HG03354 (cell line): ENCODE results near the gene NPC1.
"Not testable (repeated sequence)": the region's sequence is repeated elsewhere in the genome, so short reads cannot be mapped to it uniquely, and the experiment has no call there.

ENCODE experiments used
- ATAC-seq: cut with Tn5 transposase; IDR thresholded peaks from one replicate; pipeline ENCODE4 v1.9.1; 2021; ENCODE audit warnings: mild to moderate bottlenecking; ENCODE audit not compliant: unreplicated experiment, poor library complexity, severe bottlenecking

The NPC1 gene

DNA sequence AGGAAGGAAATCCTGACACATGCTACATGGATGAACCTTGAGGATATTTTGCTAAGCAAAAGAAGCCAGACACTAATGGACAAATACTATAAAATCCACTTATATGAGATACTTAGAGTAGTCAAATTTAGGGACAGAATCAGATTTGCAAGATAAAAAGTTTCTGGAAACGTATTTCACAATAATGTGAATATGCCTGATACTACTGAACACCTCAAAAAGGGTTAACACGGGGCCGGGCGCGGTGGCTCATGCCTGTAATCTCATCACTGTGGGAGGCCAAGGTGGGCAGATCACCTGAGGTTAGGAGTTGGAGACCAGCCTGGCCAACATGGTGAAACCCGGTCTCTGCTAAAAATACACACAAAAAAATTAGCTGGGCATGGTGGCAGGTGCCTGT lies 84.7 kb downstream of the NPC1 start:
- ATAC-seq = no peak

DNA sequence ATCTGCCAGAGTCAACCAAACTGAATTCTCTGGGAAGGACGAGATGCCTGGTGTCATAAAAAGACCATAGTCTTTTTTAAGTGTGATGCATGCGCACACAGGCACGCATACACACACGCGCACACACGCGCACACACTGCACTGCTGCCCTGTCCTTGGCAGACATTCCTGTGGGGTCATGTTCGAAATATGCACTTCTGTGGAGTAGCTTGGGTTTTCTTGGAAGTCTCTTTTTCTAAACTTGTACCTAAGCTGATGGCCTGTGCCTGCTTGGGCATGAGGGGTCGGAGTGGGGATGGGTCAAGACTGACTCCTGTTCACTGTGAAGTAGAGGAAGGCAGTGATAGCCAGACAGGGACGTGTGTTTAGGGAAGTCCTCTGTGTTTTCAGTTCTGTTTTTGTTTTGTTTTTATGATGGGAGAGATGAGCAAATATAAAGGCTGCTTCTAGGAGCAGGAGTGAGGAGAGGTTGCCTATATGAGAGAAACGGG lies 87.0 kb downstream of the NPC1 start:
- ATAC-seq = no peak

DNA sequence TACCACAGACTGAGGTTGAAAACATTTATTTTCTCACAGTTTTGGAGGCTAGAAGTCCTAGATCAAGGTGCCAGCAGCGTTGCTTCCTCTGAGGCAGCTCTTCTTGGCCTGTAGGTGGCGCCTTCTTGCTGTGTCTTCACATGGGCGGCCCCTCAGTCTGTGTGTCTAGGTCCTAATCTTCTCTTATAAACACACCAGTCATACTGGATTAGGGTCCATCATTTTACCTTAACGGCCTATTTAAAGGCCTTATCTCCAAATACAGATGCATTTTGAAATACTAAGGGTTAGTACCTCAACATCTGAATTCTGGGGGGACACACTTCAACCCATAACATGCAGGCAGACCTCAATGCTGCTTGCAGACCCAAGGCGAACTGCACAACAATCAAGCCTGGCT lies 87.4 kb downstream of the NPC1 start:
- peak; percentile 46 for ATAC-seq

DNA sequence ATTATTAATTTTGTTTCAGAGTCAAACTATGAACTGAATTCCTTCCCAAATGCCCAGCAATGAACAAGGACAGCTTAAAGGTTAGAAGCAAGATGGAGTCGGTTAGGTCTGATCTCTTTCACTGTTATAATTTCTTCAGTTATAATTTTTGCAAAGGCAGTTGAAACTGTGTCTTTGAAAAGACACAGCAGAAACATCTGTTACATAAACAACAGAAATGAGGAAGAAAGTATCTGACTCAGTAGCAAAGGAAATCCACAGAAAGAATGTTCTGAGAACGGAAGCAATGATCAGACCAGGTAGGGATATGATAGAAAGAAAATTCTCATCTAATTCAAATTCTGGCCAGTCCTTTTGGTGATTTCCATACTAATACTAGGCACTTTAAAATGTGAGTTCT lies 88.2 kb downstream of the NPC1 start:
- ATAC-seq = no peak

DNA sequence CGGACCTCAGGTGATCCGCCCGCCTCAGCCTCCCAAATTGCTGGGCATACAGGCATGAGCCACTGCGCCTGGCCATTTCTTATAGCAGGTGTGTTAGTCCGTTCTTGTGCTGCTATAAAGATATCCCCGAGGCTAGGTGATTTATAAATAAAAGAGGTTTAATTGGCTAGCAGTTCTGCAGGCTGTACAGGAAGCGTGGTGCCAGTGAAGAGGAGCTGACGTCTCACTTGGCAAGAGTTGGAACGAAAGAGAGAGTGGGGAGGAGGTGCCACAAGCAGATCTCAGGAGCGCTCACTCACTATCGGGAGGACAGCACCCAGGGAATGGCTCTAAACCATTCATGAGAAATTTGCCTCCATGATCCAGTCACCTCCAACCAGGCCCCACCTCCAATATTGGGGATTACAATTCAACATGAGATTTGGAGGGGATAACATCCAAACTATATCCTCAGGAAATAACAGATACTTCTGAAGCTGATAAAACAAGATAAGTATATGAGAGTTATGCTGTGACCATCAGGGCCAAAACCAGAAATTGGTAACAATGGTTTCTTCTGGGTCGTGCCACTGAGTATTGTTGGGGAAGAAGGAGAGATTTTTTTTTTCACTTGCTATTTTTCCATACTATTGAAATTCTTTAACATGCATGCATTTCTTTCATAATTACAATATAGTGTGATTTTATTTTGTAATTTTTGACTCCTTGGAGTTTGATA lies 90.4 kb downstream of the NPC1 start:
- ATAC-seq = no peak

DNA sequence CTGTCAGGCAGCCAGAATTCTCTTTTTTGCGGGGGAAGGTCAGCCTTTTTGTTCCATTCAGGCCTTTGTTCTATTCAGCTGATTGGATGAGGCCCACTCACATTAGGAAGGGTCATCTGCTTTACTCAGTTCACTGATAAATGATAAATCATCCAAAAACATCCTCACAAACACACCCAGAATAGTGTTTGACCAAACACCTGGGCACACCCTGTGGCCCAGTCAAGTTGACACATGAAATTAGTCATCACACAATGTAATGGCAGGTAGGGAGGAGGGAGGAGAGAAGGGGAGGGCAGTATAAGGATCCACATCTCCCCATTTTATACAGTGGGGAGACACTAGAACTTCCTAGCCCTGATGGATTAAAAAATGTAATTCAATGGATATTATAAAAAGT lies 91.3 kb downstream of the NPC1 start:
- no peak for ATAC-seq

DNA sequence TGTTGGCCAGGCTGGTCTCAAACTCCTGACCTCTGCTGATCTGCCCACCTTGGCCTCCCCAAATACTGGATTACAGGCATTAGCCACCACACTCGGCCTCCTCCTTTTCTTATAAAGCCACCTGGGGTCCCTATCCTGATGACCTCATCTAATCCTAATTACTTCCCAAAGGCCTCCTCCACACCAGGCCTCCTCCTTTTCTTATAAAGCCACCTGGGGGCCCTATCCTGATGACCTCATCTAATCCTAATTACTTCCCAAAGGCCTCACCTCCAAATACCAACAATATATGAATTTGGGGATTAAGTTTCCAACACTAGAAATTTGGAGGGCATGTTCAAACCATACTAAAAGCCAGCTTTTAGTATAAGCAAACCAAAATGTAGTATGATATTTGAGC lies 92.7 kb downstream of the NPC1 start:
- ATAC-seq = no peak

DNA sequence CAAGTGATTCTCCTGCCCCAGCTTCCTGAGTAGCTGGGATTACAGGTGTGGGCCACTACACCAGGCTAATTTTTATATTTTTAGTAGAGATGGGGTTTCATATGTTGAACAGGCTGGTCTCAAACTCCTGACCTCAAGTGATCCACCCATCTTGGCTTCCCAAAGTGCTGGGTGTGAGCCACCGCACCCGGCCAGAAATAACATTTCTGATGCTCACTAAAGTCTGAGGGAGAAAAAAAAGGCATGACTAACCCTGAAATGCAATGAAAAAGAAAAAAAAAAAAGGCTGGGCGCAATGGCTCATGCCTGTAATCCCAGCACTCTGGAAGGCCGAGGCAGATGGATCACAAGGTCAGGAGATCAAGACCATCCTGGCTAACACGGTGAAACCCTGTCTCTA lies 96.7 kb downstream of the NPC1 start:
- ATAC-seq = not testable (repeated sequence)

DNA sequence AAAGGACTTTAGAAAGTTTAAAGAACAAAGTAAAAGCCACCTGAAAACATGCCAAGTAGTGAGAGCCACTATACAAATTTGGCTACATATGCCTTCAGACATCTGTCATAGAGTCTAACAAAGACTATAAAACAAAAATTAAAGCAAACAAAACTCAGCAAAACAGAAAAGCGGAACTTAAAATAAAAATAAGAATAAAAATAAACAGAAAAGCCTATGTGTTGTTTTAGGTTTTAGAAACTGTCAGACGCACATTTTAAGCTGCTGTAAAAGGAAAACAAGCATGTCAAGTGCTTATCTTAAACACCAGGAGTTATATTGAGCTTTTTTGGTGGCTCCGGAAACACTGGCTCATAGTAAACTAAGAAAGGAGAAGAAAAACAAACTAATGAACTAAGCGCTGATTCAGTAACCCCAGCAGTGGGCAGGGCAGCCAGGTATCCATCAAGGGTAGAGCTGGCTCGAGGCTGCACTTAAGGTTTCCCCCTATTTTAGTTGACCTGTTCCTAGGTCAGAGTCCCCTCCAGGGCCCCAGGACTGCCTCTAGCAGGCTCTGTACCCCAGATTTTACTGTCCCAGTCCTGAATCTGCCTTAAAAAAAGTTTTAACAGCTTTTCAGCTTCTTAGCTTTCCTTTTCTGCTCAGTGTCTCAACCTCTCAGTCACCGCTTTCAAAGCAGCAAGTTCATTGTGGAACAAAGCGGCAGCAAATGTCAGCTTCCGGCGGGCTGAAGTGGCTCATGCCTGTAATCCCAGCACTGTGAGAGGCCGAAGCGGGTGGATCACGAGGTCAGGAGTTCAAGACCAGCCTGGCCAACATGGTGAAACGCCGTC lies 98.4 kb downstream of the NPC1 start:
- peak; percentile 81 for ATAC-seq

DNA sequence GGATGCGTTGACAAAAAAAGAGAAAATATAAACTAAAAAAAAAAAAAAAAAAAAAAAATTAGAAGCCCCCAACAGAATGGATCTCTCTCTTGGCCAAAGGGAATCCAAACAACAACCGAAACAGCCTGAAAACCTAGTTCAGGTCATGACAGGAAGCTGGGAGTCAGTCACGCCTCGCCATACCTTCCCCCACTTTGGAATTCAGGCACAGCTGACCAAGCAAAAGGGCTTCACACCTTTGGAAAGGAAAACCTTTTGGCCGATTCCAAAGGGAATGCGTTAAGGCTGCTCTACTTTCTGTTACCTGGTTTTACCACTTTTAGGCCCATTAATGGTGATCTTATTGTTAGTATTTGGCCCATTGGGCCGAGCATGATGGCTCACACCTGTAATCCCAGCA lies 100.9 kb downstream of the NPC1 start:
- ATAC-seq = no peak

DNA sequence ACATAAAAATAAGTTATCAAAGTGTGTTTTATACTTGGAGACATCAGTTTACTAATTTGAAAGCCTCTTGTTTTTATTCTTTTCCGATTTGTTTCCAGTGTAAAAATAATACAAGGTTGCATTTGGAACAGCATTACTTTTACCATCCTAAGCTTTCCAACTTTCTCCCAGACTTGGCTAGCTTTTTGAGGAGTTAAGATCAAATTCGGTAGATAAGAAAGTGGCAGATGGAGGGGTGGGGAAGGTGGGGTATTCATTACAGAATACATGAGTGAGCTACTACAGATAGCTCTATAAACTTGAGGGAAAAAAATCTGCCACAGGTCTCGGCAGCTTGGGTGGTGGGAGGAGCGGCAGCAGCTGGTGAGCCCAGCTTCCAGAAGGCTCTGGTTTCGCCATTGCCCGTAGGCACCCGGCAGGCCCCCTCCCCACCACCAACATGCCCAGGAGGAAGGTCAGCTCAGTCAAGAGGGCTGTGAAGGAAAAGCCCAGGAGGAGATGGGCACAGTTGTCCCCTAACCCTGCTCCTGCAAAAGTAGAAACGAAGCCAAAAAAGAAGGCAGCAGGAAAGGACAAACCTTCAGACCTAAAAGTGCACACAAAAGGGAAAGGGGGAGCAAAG lies 101.6 kb downstream of the NPC1 start:
- no peak for ATAC-seq
